Upper lobe of left lung (tissue), 6 donors: ENCODE measurements around the gene FLYWCH1. TPM values are rescaled to one million over a fixed set of nuclear protein-coding genes. Genes with fewer than 3 reads are reported as not detected.

ENCODE experiments used
- ATAC-seq, 2 donors: fragments of 200-7000 bp; cut with Tn5 transposase; one replicate each; pipeline ENCODE4 v1.9.1; 2022; ENCODE audit warnings: mild to moderate bottlenecking in 2 of 2, moderate library complexity in 2 of 2; ENCODE audit not compliant: low FRiP score in 2 of 2
- DNase-seq, 2 donors: peaks; one replicate each; pipeline ENCODE4 v3.0.0-alpha.2; 2019 to 2020
- H3K27ac ChIP-seq, 4 donors: fragments of 200-600 bp; sonication (generic); one replicate each; pipeline ENCODE4 v1.5.1; 2016 to 2019
- H3K27me3 ChIP-seq, 4 donors: fragments of 200-600 bp; sonication (generic); one replicate each; pipeline ENCODE4 v1.5.1; 2017 to 2019
- H3K36me3 ChIP-seq, 4 donors: fragments of 200-600 bp; sonication (generic); one replicate each; pipeline ENCODE4 v1.5.1; 2016 to 2019
- H3K4me1 ChIP-seq, 4 donors: fragments of 200-600 bp; sonication (generic); one replicate each; pipeline ENCODE4 v1.5.1; 2018 to 2019
- H3K4me3 ChIP-seq, 4 donors: fragments of 200-600 bp; sonication (generic); one replicate each; pipeline ENCODE4 v1.5.1; 2017 to 2019; ENCODE audit warnings: mild to moderate bottlenecking in 2 of 4, moderate library complexity in 1 of 4
- H3K9me3 ChIP-seq, 4 donors: fragments of 200-600 bp; sonication (generic); one replicate each; pipeline ENCODE4 v1.5.1; 2018 to 2019
- EP300 ChIP-seq, 4 donors: sonication (generic); formaldehyde crosslinking; IDR thresholded peaks; one replicate each; pipeline ENCODE4 v1.5.1; 2017; ENCODE audit warnings: antibody characterized with exemption in 4 of 4, control low read depth in 2 of 4
- POLR2A ChIP-seq, 4 donors: fragments of 450-650 bp; IDR thresholded peaks; one replicate each; pipeline ENCODE4 v1.5.1; 2016 to 2017; ENCODE audit warnings: antibody characterized with exemption in 4 of 4, mild to moderate bottlenecking in 2 of 4
- POLR2AphosphoS5 ChIP-seq, 2 donors: sonication (generic); formaldehyde crosslinking; IDR thresholded peaks; one replicate each; pipeline ENCODE4 v1.5.1; 2017; ENCODE audit warnings: antibody characterized with exemption in 2 of 2
- WGBS, 2 donors: methylation state at CpG; one replicate each; pipeline ENCODE4 v1.1.5; 2017 to 2018; 5-methylcytosine and 5-hydroxymethylcytosine counted together
- total RNA-seq, 6 donors: library from RNA; depleted of rRNA in 4 of 6; stranded (reverse); fragments of >200 nt in 4 of 6; gene quantifications; one replicate each; pipeline versions ENCODE4 v1.1.0 to v1.2.1, GENCODE V29; 2016 to 2021
- TF ChIP-seq, protein P1 (sequence below), 6 experiments: fragments of 450-650 bp in 4 of 6; fragments of 200-600 bp in 2 of 6; sonication (generic) in 2 of 6; IDR thresholded peaks; one replicate each; pipeline ENCODE4 v1.5.1; 2016 to 2019; ENCODE audit warnings: antibody characterized with exemption in 6 of 6
- donor health status: DM: no; HTN: no; CAD: no; lungs with moderate emphysema.
- donor health status: DM: no; HTN: yes; CAD: no; lungs with severe emphysema.

Gene FLYWCH1
- total RNA-seq, 6 donors from 2014 or later = 19.3 to 162 (median 43.4) TPM

DNA sequence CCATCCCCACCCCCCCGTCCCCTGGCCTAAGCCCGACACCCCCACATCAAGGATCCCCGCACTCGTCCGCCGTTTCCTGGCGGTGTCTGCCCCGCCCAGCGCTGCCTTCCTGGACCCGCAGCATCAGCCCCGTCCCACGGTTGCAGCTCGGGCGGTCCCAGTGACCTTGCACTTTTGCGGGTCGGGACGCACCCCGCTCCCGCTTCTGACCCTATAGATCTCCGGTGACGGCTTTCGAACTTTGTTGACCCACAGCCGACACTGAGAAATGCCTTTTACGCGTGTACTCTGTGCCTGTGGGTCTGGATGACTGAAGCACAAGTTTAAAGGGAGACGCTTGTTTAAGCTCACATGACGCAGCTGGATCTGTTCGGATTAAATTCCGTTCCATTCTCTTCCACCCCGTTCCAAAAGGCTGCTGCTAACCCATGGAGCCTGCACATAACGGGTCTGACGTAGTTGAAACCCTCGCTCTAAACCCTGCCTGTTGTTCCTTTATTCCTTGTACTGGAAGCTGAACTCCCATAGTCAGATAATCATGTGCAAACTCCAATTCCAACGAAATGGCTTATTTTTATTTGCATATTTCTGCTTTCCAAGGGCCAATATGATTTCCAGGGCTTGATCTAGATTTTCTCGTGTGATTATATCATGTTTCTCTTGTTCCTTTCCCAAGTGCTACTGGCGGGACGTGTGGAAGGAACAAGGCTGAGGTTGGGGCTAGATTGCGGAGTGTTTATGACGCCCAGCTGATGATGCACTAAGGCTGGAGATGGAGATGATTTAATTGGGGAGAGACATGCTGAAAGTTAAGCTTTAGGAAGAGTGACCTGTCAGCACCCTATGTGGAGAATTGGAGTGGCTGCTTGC lies 834 bp downstream of the FLYWCH1 start:
- peaks cover 0 to 25% (median 6%) of the 10 kb centered on the region in 4 donors for H3K36me3 ChIP-seq
- H3K9me3 ChIP-seq = no peaks in the 10 kb centered on the region
- TF ChIP-seq, protein P1, sequence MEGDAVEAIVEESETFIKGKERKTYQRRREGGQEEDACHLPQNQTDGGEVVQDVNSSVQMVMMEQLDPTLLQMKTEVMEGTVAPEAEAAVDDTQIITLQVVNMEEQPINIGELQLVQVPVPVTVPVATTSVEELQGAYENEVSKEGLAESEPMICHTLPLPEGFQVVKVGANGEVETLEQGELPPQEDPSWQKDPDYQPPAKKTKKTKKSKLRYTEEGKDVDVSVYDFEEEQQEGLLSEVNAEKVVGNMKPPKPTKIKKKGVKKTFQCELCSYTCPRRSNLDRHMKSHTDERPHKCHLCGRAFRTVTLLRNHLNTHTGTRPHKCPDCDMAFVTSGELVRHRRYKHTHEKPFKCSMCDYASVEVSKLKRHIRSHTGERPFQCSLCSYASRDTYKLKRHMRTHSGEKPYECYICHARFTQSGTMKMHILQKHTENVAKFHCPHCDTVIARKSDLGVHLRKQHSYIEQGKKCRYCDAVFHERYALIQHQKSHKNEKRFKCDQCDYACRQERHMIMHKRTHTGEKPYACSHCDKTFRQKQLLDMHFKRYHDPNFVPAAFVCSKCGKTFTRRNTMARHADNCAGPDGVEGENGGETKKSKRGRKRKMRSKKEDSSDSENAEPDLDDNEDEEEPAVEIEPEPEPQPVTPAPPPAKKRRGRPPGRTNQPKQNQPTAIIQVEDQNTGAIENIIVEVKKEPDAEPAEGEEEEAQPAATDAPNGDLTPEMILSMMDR (IDR thresholded peaks at IDR 0.05) = no peak
- TF ChIP-seq EP300 (IDR thresholded peaks at IDR 0.05) (no peak), POLR2A (IDR thresholded peaks at IDR 0.05) (no peak), POLR2AphosphoS5 (IDR thresholded peaks at IDR 0.05) (no peak)
- WGBS, 2 donors = 7% methylated on average over 24 to 31 of the region's 39 CpGs
- DNase-seq = peak; percentile 30 to 88
- H3K4me1 ChIP-seq = peaks cover 9 to 21% (median 16%) of the 10 kb centered on the region in 4 donors
- H3K27ac ChIP-seq = peak overlapping the region; percentile 84 to 91 (median 86)
- peak overlapping the region; percentile 75 to 98 (median 94) for H3K4me3 ChIP-seq
- peak in 1 of 2 donors; percentile 65 for ATAC-seq
- no peaks in the 10 kb centered on the region for H3K27me3 ChIP-seq

DNA sequence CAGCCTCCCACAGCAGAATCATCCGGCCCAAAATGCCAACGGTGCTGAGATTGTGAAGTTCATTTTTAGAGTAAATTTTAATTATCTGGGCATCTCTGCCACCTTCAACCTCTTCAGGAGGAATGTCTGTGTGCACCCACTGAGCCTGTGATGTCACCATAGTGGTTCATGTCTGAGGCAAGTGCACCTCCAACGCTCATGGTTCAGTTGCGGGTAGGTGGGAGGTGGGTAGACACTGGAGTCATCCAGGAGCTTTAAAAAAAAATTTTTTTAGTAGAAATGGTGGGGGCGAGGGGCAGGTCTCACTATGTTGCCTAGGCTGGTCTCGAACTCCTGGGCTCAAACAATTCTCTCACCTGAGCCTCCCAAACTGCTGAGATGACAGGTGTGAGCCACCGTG lies 1.9 kb downstream of the FLYWCH1 start:
- WGBS, 2 donors = 92 to 93% methylated on average over 7 of the region's 7 CpGs
- Histone ChIP-seq H3K27ac (no peak overlapping the region), H3K4me1 (peaks cover 9 to 20% (median 16%) of the 10 kb centered on the region in 4 donors), H3K27me3 (no peaks in the 10 kb centered on the region), H3K36me3 (peaks cover 0 to 29% (median 8%) of the 10 kb centered on the region in 4 donors), H3K4me3 (no peak overlapping the region), H3K9me3 (no peaks in the 10 kb centered on the region)
- DNase-seq (no peak), ATAC-seq (no peak)
- TF ChIP-seq, protein P1 (IDR thresholded peaks at IDR 0.05) = no peak
- TF ChIP-seq POLR2A (IDR thresholded peaks at IDR 0.05) (no peak), EP300 (IDR thresholded peaks at IDR 0.05) (no peak), POLR2AphosphoS5 (IDR thresholded peaks at IDR 0.05) (no peak)

DNA sequence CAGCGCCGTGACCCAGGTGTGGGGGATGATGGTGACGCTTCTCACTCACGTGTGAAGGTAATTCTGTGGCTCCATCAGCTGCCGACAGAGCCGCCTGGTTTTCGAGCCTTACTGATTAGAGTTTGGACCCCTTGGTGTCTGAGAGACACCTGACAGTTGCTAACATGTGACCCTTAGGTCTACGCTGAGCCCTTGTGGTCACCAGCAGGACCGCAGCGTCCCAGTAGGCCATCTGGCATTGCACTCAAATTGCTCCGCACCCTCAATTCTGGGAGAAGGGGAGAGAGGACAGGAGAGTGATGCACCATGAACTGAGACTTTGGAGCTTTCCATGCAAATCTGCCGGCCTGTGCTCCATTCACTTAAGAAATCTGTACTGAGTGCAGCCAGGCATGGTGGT lies 2.5 kb downstream of the FLYWCH1 start:
- H3K9me3 ChIP-seq = no peaks in the 10 kb centered on the region
- H3K4me3 ChIP-seq = no peak overlapping the region
- no peaks in the 10 kb centered on the region for H3K27me3 ChIP-seq
- no peak overlapping the region for H3K27ac ChIP-seq
- WGBS, 2 donors = 93 to 100% methylated on average over 10 to 12 of the region's 12 CpGs
- peaks cover 9 to 21% (median 16%) of the 10 kb centered on the region in 4 donors for H3K4me1 ChIP-seq
- no peak for DNase-seq
- TF ChIP-seq POLR2A (IDR thresholded peaks at IDR 0.05) = no peak
- TF ChIP-seq, protein P1 (IDR thresholded peaks at IDR 0.05) = no peak
- no peak for ATAC-seq
- H3K36me3 ChIP-seq = peaks cover 0 to 29% (median 8%) of the 10 kb centered on the region in 4 donors

DNA sequence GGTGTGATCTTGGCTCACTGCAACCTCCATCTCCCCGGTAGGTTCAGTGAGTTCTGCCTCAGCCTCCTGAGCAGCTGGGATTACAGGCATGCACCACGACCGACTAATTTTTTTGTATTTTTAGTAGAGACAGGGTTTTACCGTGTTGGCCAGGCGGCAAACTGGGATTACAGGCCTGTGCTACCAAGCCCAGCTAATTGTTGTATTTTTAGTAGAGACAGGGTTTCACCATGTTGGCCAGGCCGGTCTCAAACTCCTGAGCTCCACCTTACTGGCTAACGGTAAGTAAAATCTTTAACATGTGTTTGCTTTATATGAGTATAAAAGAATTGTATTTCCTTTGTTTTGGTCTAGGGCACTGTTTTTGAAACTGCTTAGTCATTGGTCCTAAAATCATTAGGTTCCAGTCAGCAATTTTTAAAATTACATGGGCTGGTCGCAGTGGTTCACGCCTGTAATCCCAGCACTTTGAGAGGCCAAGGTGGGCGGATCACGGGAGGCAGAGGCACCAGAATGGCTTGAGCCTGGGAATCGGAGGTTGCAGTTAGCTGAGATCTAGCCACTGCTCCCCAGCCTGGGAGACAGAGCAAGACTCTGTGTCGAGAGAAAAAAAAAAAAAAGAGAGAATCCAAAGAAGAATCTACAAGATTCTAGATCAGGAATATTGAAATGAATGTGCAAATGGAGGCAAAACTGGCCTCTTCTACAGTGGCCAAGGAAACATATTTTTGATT lies 3.6 kb downstream of the FLYWCH1 start:
- no peaks in the 10 kb centered on the region for H3K9me3 ChIP-seq
- WGBS, 2 donors = 93 to 94% methylated on average over 13 of the region's 13 CpGs
- no peak for DNase-seq
- no peaks in the 10 kb centered on the region for H3K27me3 ChIP-seq
- H3K27ac ChIP-seq = no peak overlapping the region
- no peak overlapping the region for H3K4me3 ChIP-seq
- ATAC-seq = no peak
- peaks cover 14 to 28% (median 16%) of the 10 kb centered on the region in 4 donors for H3K4me1 ChIP-seq
- TF ChIP-seq EP300 (IDR thresholded peaks at IDR 0.05) (no peak), POLR2A (IDR thresholded peaks at IDR 0.05) (no peak), POLR2AphosphoS5 (IDR thresholded peaks at IDR 0.05) (no peak)
- TF ChIP-seq, protein P1 (IDR thresholded peaks at IDR 0.05) = no peak
- peaks cover 0 to 29% (median 8%) of the 10 kb centered on the region in 4 donors for H3K36me3 ChIP-seq
